ENCODE measurements around the gene MIGA1. TPM values are rescaled to one million over a fixed set of nuclear protein-coding genes. Genes with fewer than 3 reads are reported as not detected.

The MIGA1 gene
- total RNA-seq, 1 experiment from 2014 or later = 14.4 TPM

- POLR2A ChIA-PET = no interaction called here
- CTCF ChIA-PET = no interaction called here
- Histone ChIP-seq H3K9me3 (ENCODE audit: control insufficient read depth, insufficient read depth, low read depth, low read length) (no peaks in the 10 kb centered on the region), H3K36me3 (ENCODE audit: control insufficient read depth, insufficient read depth, low read length) (peaks cover 2% of the 10 kb centered on the region), H3K4me3 (ENCODE audit: low read depth in 2 of 2, low read length in 2 of 2) (no peak overlapping the region), H3K27ac (ENCODE audit: low read length) (no peak overlapping the region), H3K27me3 (ENCODE audit: control insufficient read depth, insufficient read depth, low read length) (no peaks in the 10 kb centered on the region), H3K4me1 (ENCODE audit: control insufficient read depth, insufficient read depth, low read length) (no peaks in the 10 kb centered on the region)
- intact Hi-C loops (cut with micrococcal nuclease; ENCODE audit: unreplicated experiment) = no loop called here
- DNase-seq (ENCODE audit: low read depth, low spot score) = no peak
- ATAC-seq = no peak
- in situ Hi-C loops (cut with HindIII; ENCODE audit: low pct_unique_long_range_greater_than_20kb, low sequenced_read_pairs) = no loop called here
- BruUV-seq (replicated peaks) = no TSS peak
- no peak for TF ChIP-seq CTCF (IDR thresholded peaks at IDR 0.05)
- no peak for TF ChIP-seq REST (IDR thresholded peaks at IDR 0.05; ENCODE audit: insufficient read depth in 1 of 2, low read depth in 2 of 2, low read length in 1 of 2)
- TF ChIP-seq POLR2AphosphoS5 (IDR thresholded peaks at IDR 0.05; ENCODE audit: low read depth, low read length) = no peak
Measured at GRCh38 chr1:77741316-77741715, 38.1 kb upstream of the MIGA1 start.

GRCh38 chr1:77742011-77742555 is 37.4 kb upstream of the MIGA1 start:
- no peaks in the 10 kb centered on the region for H3K27me3 ChIP-seq (ENCODE audit: control insufficient read depth, insufficient read depth, low read length)
- no peaks in the 10 kb centered on the region for H3K9me3 ChIP-seq (ENCODE audit: control insufficient read depth, insufficient read depth, low read depth, low read length)
- BruUV-seq (replicated peaks) = no TSS peak
- POLR2A ChIA-PET = no interaction called here
- no peak for DNase-seq (ENCODE audit: low read depth, low spot score)
- no peak overlapping the region for H3K27ac ChIP-seq (ENCODE audit: low read length)
- in situ Hi-C loops (cut with HindIII; ENCODE audit: low pct_unique_long_range_greater_than_20kb, low sequenced_read_pairs) (no loop called here), intact Hi-C loops (cut with micrococcal nuclease; ENCODE audit: unreplicated experiment) (no loop called here)
- no peak overlapping the region for H3K4me3 ChIP-seq (ENCODE audit: low read depth in 2 of 2, low read length in 2 of 2)
- TF ChIP-seq REST (IDR thresholded peaks at IDR 0.05; ENCODE audit: insufficient read depth in 1 of 2, low read depth in 2 of 2, low read length in 1 of 2) = no peak
- TF ChIP-seq SIN3A (IDR thresholded peaks at IDR 0.05; ENCODE audit: borderline replicate concordance, insufficient read depth, low read depth, low read length) = no peak
- TF ChIP-seq TCF7L2 (IDR thresholded peaks at IDR 0.05; ENCODE audit: low read depth, low read length) = no peak
- no peak for TF ChIP-seq POLR2AphosphoS5 (IDR thresholded peaks at IDR 0.05; ENCODE audit: low read depth, low read length)
- no peak for TF ChIP-seq CTCF (IDR thresholded peaks at IDR 0.05)
- peaks cover 2% of the 10 kb centered on the region for H3K36me3 ChIP-seq (ENCODE audit: control insufficient read depth, insufficient read depth, low read length)
- CTCF ChIA-PET = no interaction called here
- H3K4me1 ChIP-seq (ENCODE audit: control insufficient read depth, insufficient read depth, low read length) = no peaks in the 10 kb centered on the region
- no peak for ATAC-seq

Data from Panc1 (cell line).